ENCODE results near the gene MAP2K5.

MAP2K5 gene

DNA sequence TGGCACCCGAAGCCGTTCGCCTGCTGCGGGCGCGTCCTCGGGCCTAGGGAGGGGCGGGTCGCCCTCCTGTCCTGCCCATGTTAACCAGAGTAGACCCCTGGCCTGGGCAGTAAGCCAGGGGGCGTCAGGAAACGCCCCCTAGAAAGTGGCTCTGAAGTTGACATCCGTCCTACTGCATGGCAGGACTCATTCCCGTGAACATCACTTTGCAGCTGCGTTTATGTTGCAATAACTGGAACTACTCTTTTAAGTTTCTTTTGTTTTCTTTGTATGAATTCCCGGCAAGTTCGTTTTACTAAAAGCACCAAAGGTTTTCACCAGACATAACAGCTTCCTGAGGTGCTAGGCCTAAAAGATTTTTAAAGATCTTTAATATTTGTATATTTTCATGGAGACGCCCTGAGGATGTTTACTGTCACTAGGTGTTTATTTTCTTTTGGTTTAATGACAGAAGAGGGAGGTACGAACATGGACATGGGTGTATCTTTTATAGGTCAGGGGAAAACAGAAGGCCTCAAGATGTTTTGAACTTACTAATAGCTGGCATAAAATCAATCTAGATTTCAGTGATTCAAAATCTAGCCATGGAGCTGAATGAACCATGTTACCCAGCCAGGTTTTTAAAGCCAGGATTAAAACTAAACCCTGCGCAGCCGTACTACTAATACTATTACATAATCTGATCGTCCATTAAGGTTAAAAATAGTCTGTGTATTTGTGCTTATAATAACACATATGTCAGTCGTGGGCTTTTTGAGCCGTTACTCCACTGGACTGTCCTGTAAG is 20.5 kb upstream of the MAP2K5 start:
- DNase-seq = peak; percentile 8

DNA sequence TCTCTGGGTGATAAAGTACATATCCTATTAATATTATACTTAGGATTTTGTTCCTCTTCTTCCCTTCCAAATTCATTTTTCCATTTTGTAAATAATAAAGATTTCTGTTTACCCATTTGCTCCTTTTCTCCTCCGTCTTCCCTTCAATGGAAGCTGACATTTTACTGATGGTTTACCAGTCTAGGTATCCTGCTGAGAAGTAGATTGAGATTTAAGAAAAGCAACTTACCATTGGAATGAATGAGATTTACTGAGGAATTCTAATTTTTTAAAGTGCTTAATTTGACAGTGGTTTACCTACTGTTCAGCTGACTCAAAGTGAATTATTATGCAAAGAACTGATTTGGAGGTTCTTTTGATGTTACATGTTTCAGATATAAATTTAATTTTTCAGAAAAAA is 19.2 kb upstream of the MAP2K5 start:
- no peak for DNase-seq

DNA sequence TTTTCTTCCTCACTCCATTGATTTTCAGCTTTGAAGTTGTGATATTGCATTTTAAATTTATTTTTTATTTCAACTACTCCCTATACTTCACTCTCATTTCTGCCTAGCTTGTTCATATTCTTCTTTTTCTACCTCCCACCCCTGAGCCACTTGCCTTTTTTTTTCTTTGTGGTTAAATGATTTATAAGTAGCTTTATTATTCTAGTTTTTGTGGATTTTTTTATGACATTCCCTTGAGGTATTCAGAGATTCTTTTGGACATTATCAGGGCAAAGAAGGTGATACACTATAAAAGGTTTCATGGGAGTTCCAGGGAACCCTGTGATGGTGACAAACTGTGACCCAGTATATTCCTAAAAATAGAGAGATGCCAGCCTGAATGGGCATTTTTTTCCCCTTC is 18.3 kb upstream of the MAP2K5 start:
- no peak for DNase-seq

DNA sequence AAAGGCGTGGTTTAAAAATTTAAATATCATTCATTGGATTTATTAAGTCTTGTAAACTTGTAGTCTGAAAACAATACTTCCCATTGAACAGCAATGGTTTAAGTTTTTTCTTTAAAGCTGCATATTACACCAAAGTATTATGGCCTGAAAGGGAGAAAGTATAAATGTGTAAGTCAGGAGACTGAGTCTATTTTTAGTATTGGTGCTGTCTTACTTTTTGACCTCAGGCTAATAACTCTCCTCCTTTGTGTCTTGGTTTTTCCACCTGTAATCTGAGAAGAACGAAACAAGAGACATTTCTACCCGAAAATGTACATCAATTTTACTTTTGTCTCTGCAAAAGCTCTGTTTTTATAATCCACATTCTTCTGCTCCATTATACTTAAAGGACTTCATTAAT is 14.0 kb upstream of the MAP2K5 start:
- DNase-seq = no peak

DNA sequence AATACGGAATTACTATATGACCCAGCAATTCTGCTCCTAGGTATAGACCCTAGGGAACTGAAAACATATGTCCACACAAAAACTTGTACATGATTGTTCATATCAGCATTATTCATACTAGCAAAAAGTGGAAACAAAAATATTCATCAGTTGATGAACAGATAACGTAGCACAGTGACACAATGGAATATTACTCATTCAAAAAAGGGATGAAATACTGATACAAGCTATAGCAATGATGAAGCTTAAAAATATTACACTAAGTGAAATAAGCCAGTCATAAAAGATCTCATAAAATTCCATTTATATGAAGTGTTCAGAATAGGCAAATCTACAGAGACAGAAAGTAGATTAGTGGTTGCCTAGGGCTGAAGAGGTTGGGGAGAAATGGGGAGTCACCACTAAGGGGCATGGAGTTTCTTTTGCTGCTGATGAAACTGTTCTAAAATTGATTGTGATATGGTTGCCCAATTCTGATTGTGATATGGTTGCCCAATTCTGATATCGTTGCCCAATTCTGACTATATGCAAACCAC is 11.1 kb upstream of the MAP2K5 start:
- DNase-seq = no peak

DNA sequence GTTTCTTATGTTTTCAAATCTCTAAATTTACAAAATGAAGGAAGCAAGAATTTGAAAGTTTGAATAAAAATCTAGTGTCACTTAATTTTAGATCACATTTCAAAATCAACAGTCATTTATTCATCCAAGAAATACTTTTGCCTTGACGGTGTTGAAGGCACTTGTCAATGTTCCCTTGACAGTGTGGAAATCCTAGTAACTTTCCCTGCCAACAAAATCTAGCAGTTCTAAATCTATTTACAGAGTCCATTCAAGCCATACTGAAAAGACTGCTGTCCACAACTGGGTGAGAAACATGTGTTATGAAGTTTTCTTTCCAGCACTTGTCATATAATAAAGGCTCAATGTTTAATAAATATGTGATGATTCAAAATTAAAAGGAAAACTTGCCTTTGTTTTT is 8.6 kb upstream of the MAP2K5 start:
- DNase-seq = no peak

DNA sequence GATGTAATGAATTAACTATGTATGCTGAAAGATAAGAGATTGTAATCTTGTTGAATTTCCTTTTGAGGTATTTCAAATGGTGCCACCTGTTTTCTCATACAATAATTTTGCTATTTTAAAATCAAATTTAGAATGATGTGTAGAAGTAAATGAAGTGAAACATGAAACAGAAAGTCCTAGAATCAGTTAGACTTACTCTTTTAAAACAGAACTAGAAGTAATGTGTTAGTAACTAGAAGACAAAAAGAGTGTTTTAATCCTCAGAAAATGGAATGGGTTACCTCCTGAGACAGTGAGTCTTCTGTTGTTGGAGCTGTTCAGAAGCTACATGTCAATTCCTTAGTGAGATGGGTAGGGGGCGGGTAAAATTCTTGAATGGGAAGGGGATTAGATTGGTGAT is 8.1 kb upstream of the MAP2K5 start:
- no peak for DNase-seq

DNA sequence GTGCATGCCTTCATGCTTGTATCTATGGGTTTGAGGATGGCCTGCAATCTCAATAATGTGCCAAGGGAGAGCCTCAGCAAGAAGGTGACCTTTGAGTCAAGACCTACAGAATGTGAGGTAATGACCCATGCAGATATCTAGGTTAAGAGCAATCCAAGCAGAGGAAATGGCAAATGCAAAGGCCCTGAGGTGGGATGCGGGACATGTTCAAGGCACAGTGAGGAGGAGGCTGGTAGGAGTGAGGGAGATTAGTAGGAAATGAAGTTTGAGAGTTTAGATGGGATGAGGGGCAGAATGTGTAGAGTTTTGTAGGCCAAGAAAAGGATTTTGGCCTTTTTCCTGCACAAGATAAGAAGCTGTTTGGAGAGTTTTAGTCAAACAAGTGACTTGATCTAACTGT is 4.7 kb upstream of the MAP2K5 start:
- no peak for DNase-seq

DNA sequence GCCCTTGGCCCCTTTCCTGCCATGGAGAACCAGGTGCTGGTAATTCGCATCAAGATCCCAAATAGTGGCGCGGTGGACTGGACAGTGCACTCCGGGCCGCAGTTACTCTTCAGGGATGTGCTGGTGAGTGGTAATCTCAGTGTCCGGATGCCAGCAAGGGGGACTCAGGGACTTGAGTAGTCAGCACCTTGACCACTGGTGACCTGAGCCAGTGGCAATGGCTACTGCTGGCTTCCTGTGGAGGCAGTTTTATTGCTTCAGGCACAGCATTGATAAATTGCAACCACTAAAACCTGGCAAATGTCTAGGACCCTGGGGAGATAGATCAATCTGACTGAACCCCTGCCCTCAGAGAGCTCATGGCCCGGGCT is 830 bp downstream of the MAP2K5 start:
- DNase-seq = no peak

DNA sequence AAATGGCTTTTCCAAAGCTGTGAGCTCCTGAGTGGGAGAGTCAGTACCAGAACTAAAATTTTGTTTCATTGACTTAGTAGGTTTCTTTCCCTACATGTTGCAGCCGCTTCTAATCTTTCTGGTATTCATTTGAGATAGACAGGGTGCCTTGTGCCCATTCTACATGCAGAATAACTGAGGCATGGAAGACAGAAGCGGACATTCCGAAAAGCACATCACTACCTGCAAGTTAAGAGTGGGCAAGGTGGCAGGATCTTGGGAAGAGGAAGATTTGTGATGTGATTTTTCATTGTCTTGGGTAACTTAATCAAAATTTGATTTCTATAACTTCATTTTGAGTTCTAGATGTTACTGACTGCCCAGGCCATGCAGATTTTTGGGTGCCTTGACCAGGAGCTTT is 2.0 kb downstream of the MAP2K5 start:
- DNase-seq = no peak

DNA sequence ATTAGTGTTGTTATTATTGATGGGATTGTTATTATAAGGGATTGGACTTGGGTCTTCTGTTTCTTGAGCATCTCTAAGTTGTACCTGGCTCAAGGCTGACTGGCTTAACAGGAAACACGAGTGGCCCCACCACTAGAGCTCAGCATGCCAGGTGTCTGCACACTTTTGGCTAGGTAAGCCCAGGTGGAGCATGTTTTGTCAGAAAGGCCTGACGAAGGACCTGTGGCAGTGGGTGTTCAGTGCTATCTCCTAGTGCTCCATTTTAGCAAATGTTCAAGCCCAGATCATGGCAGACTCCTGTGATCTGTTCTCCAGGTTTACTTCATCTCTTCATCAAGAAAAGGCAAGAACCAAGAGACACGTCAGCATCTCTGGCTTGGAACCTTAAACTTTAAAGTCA is 3.4 kb downstream of the MAP2K5 start:
- DNase-seq = no peak

DNA sequence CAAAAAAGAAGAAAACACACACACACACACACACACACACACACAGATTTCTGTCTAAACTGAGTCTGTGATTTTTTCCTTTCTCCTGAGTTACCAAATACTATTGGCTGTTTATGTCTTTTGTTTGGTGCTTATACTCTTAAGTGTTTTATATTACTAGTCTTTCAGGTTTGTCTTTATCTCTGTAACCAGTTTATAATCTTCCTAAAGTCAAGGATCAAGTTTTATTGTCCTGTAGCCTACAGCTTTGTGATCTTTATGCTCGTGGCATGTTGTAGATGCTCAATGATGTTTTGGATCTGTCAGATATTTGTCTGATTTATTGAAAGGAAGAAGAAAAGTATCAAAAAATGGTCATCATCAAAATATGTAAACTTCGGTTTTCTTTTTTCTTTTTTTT is 4.6 kb downstream of the MAP2K5 start:
- no peak for DNase-seq

DNA sequence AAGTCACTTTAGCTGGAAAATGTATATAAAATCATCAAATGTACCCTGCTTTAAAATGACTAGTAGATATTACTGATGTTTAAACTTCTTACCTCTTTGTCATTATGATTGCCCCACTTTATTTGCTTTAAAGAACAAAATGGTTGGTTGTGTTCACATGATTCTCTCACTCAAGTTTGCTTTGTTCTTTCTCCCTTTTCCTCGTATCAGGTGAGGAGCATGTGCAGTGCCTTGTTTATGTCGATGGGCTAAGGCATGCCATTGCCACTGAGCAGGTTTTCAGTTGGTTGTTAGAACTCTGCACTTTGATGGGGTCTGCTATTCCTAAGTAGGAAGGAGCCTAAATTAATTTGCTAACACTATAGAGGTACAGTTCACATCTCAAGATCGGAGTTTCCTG is 5.3 kb downstream of the MAP2K5 start:
- no peak for DNase-seq

DNA sequence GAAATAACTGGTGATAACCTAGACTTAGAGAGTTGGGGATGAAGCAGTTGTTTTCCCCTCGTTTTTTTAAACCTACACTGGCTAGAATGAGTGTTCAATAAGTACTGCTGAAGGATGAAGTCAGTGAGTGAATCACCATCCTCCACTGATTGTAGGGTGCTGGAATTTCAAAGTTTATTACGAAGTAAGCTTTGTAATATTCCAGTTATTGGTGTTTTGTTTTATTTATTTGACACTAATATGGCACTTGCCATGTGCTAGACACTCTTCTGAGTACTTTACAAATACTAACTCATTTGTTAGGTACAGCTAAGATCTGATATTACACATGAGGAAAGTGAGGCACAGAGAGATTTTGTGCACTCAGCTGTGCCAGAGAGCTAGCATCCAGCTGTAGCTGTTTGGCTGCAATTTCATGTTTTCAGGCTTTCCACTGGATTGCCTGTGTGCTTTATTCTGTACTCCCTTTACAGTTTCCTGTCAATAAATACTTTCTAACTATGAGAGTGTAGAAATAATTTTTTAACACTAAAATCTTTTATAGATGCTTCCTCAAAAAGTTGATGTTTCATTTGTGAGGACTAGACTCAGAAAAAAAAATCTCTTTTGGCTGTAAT is 5.8 kb downstream of the MAP2K5 start:
- no peak for DNase-seq

DNA sequence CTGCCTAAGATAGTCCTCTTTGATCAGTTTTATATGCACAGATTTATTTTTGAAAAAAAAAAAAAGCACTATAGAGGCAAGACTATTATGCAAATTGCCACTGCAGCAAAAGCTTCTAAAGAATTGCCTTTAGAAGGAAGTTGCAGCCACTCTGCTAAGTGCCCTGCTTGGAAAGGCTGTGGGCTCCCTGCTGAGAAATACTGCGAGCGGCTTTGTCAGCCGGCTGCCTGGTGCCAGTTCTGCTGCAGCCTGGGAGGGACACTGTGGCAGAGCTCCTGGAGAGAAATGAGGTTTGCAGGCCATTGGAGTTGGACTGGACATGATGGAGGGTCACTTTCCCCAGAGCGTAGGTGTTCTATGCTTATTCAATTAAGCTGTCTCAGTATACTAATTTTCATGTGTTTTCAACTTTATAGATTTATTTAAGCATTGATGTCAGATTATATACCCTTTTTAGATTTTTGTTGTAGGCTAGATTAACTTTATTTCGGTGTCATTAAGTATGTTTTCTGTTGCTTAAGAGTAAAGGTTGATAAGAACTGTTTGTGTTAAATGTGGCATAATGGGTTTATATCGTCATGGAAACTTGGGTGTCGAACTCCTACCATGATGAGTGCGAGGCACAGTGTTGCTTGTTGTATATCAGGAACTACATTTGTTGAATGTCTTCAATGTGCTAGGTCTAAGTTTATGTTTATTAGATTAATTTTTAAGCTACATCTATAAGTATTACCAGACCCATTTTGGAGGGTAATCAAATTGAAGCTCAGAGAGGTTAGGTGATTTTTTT is 6.6 kb downstream of the MAP2K5 start:
- no peak for DNase-seq

DNA sequence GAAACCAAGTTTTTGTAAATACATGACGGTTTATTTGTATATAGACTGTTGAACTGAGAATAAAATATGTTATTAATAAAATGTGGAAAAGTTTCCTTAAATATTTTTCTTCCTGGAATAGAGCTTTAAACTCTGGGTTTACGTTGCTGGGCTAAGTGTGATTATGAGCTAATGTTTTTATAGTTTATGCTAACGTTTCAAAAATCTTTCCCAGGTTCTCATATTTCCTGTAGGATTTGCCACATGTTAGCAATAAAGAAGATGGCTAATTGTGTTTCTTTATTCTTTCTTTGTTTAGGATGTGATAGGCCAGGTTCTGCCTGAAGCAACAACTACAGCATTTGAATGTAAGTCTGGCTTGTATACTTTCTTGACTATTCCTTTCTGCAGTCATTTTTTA is 7.2 kb downstream of the MAP2K5 start:
- DNase-seq = no peak

DNA sequence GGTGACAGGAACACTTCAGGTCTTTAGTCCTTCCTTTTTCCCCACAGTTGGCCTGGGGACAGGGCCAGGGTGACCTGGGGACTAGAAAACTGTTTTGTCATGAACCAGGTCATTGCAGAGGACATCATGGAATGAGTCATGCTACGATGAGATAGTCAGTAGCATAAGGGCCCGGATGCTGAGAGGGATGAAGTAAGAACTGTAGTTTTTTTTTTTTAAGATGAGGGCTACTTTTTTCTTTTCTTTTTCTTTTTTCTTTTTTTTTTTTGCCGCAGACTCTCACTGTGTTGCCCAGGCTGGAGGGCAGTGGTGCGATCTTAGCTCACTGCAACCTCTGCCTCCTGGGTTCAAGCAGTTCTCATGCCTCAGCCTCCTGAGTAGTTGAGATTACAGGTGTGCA is 8.0 kb downstream of the MAP2K5 start:
- no peak for DNase-seq

DNA sequence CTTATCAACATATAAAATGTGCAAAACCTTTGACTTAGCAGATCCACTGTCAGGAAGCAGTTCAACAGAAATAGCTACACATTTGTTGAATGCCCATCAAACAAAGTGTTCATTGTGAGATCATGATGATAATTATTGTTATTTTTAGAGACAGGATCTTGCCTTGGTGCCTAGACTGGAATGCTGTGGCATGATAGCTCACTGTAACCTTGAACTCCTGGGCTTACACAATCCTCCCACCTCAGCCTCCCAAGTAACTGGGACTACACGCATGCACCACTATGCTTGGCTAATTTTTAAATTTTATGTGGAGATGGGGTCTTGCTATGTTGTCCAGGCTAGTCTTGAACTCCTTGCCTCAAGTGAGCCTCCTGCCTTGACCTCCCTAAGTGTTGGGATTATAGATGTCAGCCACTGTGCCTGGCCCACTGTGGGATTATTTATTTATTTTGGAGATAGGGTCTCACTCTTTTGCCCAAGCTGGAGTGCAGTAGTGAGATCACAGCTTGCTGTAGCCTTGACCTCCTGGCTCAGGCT is 8.8 kb downstream of the MAP2K5 start:
- no peak for DNase-seq

DNA sequence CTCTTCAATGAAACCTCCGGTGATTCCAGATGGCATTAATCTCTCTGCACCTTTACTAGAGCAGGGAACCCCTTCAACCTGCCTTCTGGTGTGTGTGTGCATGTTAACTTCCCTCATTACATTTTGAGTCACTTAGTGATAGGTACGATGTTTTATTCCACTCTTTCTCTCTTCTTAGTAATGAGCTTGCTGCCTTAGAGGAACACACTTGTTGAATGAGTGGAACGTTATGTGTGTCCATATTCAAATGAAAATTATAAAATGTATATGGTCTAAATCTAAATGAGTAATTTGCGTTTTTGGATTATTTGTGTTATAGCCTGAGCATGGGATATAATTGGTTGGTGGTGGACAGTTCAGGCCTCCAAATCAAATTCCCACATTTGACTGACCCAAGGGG is 12.1 kb downstream of the MAP2K5 start:
- no peak for DNase-seq

DNA sequence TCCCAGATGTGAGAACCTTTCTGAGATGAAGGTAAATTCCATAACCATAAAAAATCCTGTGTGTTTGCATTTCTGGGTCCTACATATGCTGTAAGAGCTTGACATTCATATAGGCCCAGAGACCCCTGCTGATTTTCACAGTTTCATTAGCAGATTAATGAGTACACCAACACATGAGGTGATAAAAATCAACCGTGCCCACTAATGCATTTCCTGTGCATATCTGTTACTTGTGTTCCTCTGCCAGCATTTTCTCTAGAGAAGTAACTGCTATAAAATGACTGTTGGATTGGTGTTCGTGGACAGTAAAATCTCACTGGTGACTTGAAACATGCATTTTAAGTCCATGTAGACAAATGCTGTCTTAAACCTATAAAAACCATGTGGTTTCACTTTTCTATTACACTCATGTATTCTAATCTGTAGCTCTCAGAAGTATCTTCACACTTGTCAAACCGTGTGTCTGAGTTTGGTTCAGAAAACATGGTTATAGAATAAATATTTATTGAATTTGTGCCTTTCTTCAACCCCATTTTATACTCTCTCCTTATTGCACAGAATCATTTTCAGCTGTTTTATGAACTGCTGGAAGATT is 14.6 kb downstream of the MAP2K5 start:
- DNase-seq = no peak

DNA sequence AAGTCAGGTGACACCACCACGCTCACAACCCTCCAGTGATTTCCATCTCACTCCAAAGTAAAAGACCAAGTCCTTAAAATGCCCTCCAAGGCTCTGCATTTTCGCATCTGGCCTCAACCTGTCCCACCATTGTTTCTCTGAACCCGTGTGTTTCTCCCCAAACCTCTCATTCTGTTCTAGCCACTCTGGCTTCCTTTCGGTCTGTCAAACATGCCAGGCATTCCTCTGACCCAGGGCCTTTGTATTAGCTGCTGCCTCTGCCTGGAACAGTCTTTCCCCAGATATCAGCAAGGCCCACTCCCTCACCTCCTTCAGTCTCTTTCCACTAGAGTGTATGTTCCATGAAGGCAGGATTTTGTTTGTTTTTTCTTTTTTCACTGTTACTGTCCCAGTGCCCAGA is 16.0 kb downstream of the MAP2K5 start:
- no peak for DNase-seq

DNA sequence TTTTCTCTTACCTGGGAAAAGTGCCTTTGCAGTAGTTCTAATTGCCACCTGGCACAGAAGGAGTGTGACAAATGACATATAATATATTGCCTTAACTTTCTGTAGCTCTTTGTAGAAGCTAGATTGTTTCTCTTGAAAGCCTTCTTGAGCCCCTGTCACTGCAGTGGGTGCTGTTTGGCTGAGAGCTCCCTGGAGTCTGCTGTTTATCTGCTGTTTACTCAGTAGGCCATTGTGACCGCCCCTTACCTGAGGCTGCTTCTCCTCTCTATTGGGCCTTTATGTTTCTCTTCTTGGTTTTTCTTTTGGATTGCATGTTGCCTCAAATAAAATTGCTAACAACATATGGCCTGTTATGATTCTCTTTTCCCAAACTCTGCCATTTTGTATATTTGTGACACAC is 16.7 kb downstream of the MAP2K5 start:
- DNase-seq = no peak

DNA sequence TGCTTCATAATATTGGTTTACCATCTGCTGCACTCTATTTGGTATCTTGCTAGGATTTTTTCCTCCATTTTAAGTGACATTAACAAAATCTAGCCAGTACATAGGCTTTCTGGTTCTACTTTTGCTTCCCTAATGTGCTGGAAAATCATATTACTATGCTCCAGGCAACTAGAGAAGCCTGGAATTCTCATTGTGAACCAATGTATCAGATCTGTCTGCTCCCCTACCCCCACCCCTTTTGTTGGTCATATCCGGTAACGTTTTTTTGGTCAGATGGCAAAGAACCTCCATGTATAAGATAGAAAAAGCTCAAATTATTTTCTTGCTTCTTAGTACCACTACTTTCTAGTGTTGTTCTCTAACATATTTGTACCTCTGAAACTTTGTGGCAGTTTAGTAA is 17.1 kb downstream of the MAP2K5 start:
- no peak for DNase-seq

Measured in activated CD4-positive, alpha-beta T cell treated with anti-CD3 and anti-CD28 coated beads, Interleukin-10, Interleukin-2, amounts not matched to agents 100 ng/mL and 50 ng/mL, durations not matched to agents 16 hours and 8 hours (primary cell).